ENCODE data around the gene HK1.

GRCh38 chr10:69242040-69242851 is 36.0 kb upstream of the HK1 start:
- TF ChIP-seq MAX (CRISPR knock-in tag; IDR thresholded peaks at IDR 0.05) (no peak), ZNF232 (CRISPR knock-in tag; IDR thresholded peaks at IDR 0.05) (no peak), ZBTB43 (CRISPR knock-in tag; IDR thresholded peaks at IDR 0.05) (no peak), PRDM15 (CRISPR knock-in tag; IDR thresholded peaks at IDR 0.05) (no peak), ZNF263 (CRISPR knock-in tag; IDR thresholded peaks at IDR 0.05; ENCODE audit: low read depth) (no peak), RELA (CRISPR knock-in tag; IDR thresholded peaks at IDR 0.05; ENCODE audit: borderline replicate concordance) (no peak)
- TF ChIP-seq, protein P1, sequence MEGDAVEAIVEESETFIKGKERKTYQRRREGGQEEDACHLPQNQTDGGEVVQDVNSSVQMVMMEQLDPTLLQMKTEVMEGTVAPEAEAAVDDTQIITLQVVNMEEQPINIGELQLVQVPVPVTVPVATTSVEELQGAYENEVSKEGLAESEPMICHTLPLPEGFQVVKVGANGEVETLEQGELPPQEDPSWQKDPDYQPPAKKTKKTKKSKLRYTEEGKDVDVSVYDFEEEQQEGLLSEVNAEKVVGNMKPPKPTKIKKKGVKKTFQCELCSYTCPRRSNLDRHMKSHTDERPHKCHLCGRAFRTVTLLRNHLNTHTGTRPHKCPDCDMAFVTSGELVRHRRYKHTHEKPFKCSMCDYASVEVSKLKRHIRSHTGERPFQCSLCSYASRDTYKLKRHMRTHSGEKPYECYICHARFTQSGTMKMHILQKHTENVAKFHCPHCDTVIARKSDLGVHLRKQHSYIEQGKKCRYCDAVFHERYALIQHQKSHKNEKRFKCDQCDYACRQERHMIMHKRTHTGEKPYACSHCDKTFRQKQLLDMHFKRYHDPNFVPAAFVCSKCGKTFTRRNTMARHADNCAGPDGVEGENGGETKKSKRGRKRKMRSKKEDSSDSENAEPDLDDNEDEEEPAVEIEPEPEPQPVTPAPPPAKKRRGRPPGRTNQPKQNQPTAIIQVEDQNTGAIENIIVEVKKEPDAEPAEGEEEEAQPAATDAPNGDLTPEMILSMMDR (IDR thresholded peaks at IDR 0.05) = no peak
- TF ChIP-seq, protein P2, sequence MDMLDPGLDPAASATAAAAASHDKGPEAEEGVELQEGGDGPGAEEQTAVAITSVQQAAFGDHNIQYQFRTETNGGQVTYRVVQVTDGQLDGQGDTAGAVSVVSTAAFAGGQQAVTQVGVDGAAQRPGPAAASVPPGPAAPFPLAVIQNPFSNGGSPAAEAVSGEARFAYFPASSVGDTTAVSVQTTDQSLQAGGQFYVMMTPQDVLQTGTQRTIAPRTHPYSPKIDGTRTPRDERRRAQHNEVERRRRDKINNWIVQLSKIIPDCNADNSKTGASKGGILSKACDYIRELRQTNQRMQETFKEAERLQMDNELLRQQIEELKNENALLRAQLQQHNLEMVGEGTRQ (CRISPR knock-in tag; IDR thresholded peaks at IDR 0.05) = no peak
